ENCODE measurements around the gene FSIP1.

- no peak for TF ChIP-seq POLR2A (IDR thresholded peaks at IDR 0.05)
- no peak for TF ChIP-seq CTCF (IDR thresholded peaks at IDR 0.05)
These were observed 132.9 kb downstream of the FSIP1 start for GRCh38 chr15:39649757-39650156.

All from tibial nerve (tissue), 3 donors.